NCI-H2081 (cell line): ENCODE results near the gene OLA1.

ENCODE experiments used
- DNase-seq, 2 experiments: peaks; one replicate each; lab custom pipeline; 2025; lab: John Stamatoyannopoulos, UW

Gene OLA1

GRCh38 chr2:174224665-174225288 lies 23.6 kb downstream of the OLA1 start:
- DNase-seq = no peak

- no peak for DNase-seq
These were observed 24.2 kb downstream of the OLA1 start for GRCh38 chr2:174224125-174224524.

DNA sequence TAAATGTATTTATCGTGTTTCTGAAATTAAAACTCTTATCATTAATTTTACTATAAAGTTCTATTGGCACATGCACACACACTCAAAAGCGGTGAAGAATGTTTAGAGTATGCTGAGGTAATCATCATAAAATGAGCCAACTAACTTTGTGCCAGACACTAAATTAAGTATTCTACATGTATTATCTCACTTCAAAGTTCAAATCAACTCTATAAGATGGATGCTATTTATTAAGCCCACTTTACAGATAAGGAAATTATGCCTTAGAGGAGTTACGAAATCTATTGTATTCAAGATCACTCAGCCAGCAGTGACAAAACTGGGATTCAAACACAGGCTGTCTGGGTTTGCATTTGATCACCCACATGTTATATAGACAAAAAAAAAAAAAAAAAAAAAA lies 24.9 kb downstream of the OLA1 start:
- no peak for DNase-seq

- DNase-seq = no peak
These were observed 26.2 kb downstream of the OLA1 start for GRCh38 chr2:174222154-174222553.

DNA sequence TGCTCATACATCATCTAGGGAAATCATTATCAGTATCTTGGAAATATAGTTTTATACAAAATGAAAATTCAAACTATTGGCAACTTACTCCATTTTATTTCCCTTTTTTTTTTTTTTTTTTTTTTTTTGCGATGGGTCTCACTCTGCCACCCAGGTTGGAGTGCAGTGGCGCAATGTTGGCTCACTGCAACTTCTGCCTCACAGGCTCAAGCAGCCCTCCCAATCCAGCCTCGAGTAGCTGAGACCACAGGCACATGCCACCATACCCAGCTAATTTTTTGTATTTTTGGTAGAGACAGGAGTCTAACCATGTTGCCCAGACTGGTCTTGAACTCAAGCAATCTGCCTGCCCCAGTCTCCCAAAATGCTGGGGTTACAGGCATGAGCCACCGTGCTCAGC lies 29.0 kb downstream of the OLA1 start:
- DNase-seq = no peak

GRCh38 chr2:174218773-174219172 lies 29.6 kb downstream of the OLA1 start:
- DNase-seq = no peak

GRCh38 chr2:174217869-174218268 lies 30.5 kb downstream of the OLA1 start:
- no peak for DNase-seq

GRCh38 chr2:174211954-174212353 lies 36.4 kb downstream of the OLA1 start:
- no peak for DNase-seq

DNA sequence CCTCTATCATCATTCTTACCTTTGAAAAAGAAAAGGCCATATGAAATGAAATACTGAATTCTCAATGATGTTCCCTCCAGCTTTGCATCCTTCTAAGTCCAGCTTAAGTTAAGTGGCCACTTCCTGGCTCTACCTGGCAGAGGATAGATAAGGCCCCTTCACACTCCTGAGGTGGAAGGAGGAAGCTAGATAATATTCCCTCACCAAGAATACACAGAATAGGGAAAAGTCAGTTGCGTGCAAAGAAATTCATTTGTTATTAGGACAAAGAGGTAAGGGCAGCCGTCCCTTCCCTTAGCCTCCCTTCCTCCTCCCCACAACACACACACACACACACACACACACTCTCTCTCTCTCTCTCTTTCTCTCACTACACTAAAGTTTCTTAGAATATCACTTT lies 37.5 kb downstream of the OLA1 start:
- no peak for DNase-seq

GRCh38 chr2:174209325-174209724 lies 39.0 kb downstream of the OLA1 start:
- no peak for DNase-seq

DNA sequence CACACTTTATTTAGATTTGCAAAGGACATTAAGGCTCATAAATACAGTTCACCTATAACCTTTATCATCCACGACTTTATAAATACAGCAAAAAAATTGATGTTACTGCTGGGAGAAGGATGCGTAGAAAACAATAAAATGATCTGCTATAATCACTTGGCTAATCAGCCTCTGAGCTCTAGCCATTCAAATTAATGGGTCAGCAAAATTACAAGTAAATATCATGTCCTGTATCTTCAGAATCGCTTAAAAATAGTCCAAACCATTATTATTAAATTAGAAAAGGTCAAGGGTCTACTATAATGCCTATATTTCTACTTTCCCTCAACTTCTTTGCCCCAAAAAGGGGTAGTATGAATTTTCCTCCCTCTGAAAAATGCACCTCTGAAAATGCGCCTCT lies 40.3 kb downstream of the OLA1 start:
- DNase-seq = no peak

DNA sequence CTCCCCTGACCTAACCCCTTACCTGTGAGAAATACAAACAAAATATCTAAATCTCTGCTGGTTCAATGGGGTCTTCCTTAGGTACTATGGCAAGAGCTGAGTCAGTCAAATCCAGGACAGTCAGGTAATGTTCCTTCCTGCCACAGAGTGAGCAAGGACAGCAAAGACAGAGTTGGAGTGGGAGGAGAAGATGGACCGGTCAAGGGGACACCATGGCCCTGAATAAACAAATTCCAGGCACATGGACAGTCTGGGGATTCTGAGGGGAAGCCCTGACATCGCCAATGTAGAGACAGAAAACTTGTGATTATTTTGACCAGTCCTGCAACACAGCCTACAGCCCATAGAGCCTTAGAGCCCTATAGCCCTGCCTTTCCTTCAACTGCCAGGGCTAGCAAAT lies 42.8 kb downstream of the OLA1 start:
- no peak for DNase-seq

DNA sequence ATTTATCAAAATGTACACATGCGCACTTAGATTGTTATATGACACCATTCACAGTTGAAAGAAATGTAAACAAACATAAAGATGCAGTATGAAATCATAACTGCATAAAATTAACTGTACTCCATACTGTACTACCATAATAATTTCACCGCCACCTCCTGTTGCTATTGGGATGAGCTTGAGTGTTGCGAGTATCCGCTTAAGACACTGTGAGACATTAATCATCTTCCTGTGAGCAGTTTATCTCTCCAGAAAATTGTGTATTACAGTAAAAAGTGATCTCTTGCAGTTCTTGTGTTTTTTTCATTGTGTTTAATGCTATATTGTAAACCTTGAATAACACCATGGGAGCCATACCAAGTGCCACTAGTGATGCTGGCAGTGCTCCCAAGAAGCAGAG lies 46.1 kb downstream of the OLA1 start:
- no peak for DNase-seq

- no peak for DNase-seq
These were observed 49.3 kb downstream of the OLA1 start for GRCh38 chr2:174198846-174199564.

DNA sequence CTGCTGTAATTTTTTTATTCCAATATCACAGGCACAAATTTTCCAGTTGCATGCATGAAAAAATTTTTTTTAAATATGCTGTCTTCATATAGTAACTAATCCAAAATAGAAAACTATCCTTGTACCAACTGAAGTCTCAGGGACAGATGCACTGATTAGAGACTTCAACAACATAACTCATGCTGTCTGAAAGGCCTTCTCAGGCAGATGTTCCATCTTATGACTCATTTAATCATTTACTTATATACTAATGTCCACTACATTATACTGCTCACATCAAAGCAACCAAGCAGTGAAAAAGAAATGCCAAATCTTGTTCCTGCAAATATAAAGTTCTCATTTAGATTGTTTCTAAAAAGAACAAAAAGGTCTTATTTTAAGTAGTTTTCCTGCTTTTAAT lies 53.1 kb downstream of the OLA1 start:
- no peak for DNase-seq

GRCh38 chr2:174193737-174194136 lies 54.6 kb downstream of the OLA1 start:
- DNase-seq = no peak

DNA sequence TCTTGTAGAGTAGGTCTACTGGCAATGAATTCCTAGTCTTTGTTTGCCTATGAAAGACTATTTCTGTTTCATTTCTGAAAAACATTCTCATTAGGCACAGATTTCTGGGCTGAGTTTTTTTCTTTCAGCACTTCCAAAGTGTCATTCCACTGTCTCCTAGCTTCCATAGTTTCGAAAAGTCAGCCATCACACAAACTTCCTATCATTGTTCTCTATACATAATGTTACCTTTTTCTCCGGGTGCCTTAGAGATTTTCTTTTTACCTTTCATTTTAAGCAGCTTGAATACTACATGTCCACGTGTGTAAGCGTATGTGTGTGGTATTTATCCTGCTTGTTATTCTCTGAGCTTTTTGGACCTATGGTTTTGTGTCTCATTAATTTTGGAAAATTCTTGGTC lies 55.7 kb downstream of the OLA1 start:
- no peak for DNase-seq

- DNase-seq = no peak
These were observed 56.8 kb downstream of the OLA1 start for GRCh38 chr2:174191342-174192074.

- no peak for DNase-seq
These were observed 63.4 kb downstream of the OLA1 start for GRCh38 chr2:174184915-174185314.

- no peak for DNase-seq
These were observed 63.8 kb downstream of the OLA1 start for GRCh38 chr2:174184504-174184903.

GRCh38 chr2:174183076-174183475 lies 65.3 kb downstream of the OLA1 start:
- DNase-seq = no peak

DNA sequence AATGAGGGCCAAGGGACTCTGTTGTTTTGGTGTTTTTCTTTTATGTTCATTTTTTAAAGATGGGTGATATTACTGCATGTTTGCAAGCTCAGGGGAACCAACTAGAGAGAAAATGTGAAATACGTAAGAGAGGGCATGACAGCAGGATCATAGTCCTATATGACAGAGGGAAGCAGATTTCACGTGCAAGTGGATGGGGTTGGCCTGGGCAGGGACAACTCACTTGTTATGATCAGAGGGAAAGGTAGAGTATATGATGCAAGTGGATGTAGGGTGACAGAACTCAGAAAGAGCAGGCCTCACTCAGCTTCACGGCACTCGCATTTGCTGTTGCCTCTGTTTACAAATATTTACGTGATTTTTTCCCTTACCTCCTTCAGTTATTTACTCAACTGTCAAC lies 67.0 kb downstream of the OLA1 start:
- DNase-seq = no peak

- no peak for DNase-seq
These were observed 67.6 kb downstream of the OLA1 start for GRCh38 chr2:174180726-174181236.
